ENCODE results near the gene PRTG.

The PRTG gene

GRCh38 chr15:55721554-55722185 lies 21.3 kb downstream of the PRTG start:
- H3K27ac ChIP-seq = no peak overlapping the region
- no peaks in the 10 kb centered on the region for H3K27me3 ChIP-seq (ENCODE audit: insufficient read depth, low read depth)
- no peaks in the 10 kb centered on the region for H3K4me1 ChIP-seq (ENCODE audit: low read depth, poor library complexity, severe bottlenecking)
- no peak overlapping the region for H3K9ac ChIP-seq
- no peak for TF ChIP-seq CTCF (conservative IDR thresholded peaks at IDR 0.05; ENCODE audit: low read depth, low read length)
- no peaks in the 10 kb centered on the region for H3K36me3 ChIP-seq (ENCODE audit: insufficient read depth)
- no peak overlapping the region for H3K4me2 ChIP-seq
- H2AFZ ChIP-seq (ENCODE audit: low read depth) = no peak overlapping the region
- no peaks in the 10 kb centered on the region for H3K79me2 ChIP-seq (ENCODE audit: insufficient read depth, low read depth)
- no peak overlapping the region for H3K4me3 ChIP-seq (IDR thresholded peaks at IDR 0.05; ENCODE audit: insufficient read depth, low read depth, low read length)
- no peaks in the 10 kb centered on the region for H4K20me1 ChIP-seq (ENCODE audit: insufficient read depth)

GRCh38 chr15:55715355-55716076 lies 27.4 kb downstream of the PRTG start:
- Histone ChIP-seq H2AFZ (ENCODE audit: low read depth) (no peak overlapping the region), H3K4me1 (ENCODE audit: low read depth, poor library complexity, severe bottlenecking) (no peaks in the 10 kb centered on the region), H3K27ac (no peak overlapping the region), H3K79me2 (ENCODE audit: insufficient read depth, low read depth) (no peaks in the 10 kb centered on the region), H4K20me1 (ENCODE audit: insufficient read depth) (no peaks in the 10 kb centered on the region), H3K4me2 (no peak overlapping the region), H3K27me3 (ENCODE audit: insufficient read depth, low read depth) (no peaks in the 10 kb centered on the region), H3K36me3 (ENCODE audit: insufficient read depth) (no peaks in the 10 kb centered on the region), H3K9ac (no peak overlapping the region), H3K4me3 (IDR thresholded peaks at IDR 0.05; ENCODE audit: insufficient read depth, low read depth, low read length) (no peak overlapping the region)
- TF ChIP-seq CTCF (conservative IDR thresholded peaks at IDR 0.05; ENCODE audit: low read depth, low read length) = no peak

- no peaks in the 10 kb centered on the region for H3K4me1 ChIP-seq (ENCODE audit: low read depth, poor library complexity, severe bottlenecking)
- no peaks in the 10 kb centered on the region for H3K79me2 ChIP-seq (ENCODE audit: insufficient read depth, low read depth)
- H3K27ac ChIP-seq = no peak overlapping the region
Measured at GRCh38 chr15:55714064-55714463, 28.9 kb downstream of the PRTG start.

GRCh38 chr15:55712363-55712762 lies 30.6 kb downstream of the PRTG start:
- no peak for TF ChIP-seq CTCF (conservative IDR thresholded peaks at IDR 0.05; ENCODE audit: low read depth, low read length)
- H3K36me3 ChIP-seq (ENCODE audit: insufficient read depth) = no peaks in the 10 kb centered on the region
- H3K4me3 ChIP-seq (IDR thresholded peaks at IDR 0.05; ENCODE audit: insufficient read depth, low read depth, low read length) = no peak overlapping the region
- H3K27ac ChIP-seq = no peak overlapping the region
- H3K27me3 ChIP-seq (ENCODE audit: insufficient read depth, low read depth) = no peaks in the 10 kb centered on the region
- no peaks in the 10 kb centered on the region for H4K20me1 ChIP-seq (ENCODE audit: insufficient read depth)
- no peak overlapping the region for H3K9ac ChIP-seq
- H3K79me2 ChIP-seq (ENCODE audit: insufficient read depth, low read depth) = no peaks in the 10 kb centered on the region
- no peak overlapping the region for H2AFZ ChIP-seq (ENCODE audit: low read depth)
- H3K4me2 ChIP-seq = no peak overlapping the region
- H3K4me1 ChIP-seq (ENCODE audit: low read depth, poor library complexity, severe bottlenecking) = no peaks in the 10 kb centered on the region

More at GRCh38 chr15:55714064-55714463, 28.9 kb downstream of the PRTG start:
- no peak overlapping the region for H2AFZ ChIP-seq (ENCODE audit: low read depth)
- H3K9ac ChIP-seq = no peak overlapping the region
- H3K4me2 ChIP-seq = no peak overlapping the region
- H3K27me3 ChIP-seq (ENCODE audit: insufficient read depth, low read depth) = no peaks in the 10 kb centered on the region
- no peak overlapping the region for H3K4me3 ChIP-seq (IDR thresholded peaks at IDR 0.05; ENCODE audit: insufficient read depth, low read depth, low read length)
- no peaks in the 10 kb centered on the region for H4K20me1 ChIP-seq (ENCODE audit: insufficient read depth)
- TF ChIP-seq CTCF (conservative IDR thresholded peaks at IDR 0.05; ENCODE audit: low read depth, low read length) = no peak
- H3K36me3 ChIP-seq (ENCODE audit: insufficient read depth) = no peaks in the 10 kb centered on the region

Data from KMS-11 (cell line).